Inflammatory macrophage treated with lipopolysaccharide for 4 hours (primary cell): Measurements from ENCODE around the gene KRT15.

Experiments
- DNase-seq: peaks from one replicate; pipeline ENCODE4 v3.0.0-alpha.2; 2020

The KRT15 gene

GRCh38 chr17:41503202-41503601, 15.5 kb downstream of the KRT15 start:
- no peak for DNase-seq

- peak; percentile 36 for DNase-seq
Observed at GRCh38 chr17:41500131-41500911, 18.4 kb downstream of the KRT15 start.

GRCh38 chr17:41499714-41500113, 19.0 kb downstream of the KRT15 start:
- DNase-seq, result no peak

GRCh38 chr17:41498276-41498675, 20.4 kb downstream of the KRT15 start:
- peak; percentile 85 for DNase-seq

GRCh38 chr17:41496803-41497484, 21.7 kb downstream of the KRT15 start:
- peak; percentile 89 for DNase-seq

GRCh38 chr17:41494524-41494923, 24.2 kb downstream of the KRT15 start:
- no peak for DNase-seq

GRCh38 chr17:41492771-41493170, 25.9 kb downstream of the KRT15 start:
- peak; percentile 44 for DNase-seq

GRCh38 chr17:41492351-41492750, 26.3 kb downstream of the KRT15 start:
- peak; percentile 93 for DNase-seq

GRCh38 chr17:41491476-41491875, 27.2 kb downstream of the KRT15 start:
- DNase-seq, result no peak

- DNase-seq, result peak; percentile 55
Observed at GRCh38 chr17:41490000-41490990, 28.4 kb downstream of the KRT15 start.

GRCh38 chr17:41489531-41489930, 29.2 kb downstream of the KRT15 start, which contains the start of gene KRT36:
Gene KRT36 (minus strand): TSS chr17:41489910. CDS start chr17:41489864, 46 bp downstream.
- no peak for DNase-seq

- DNase-seq, result peak; percentile 40
Observed at GRCh38 chr17:41486809-41487530, 31.7 kb downstream of the KRT15 start.

- DNase-seq, result no peak
Observed at GRCh38 chr17:41486316-41486715, 32.4 kb downstream of the KRT15 start.

- no peak for DNase-seq
Observed at GRCh38 chr17:41484920-41485904, 33.5 kb downstream of the KRT15 start.

- DNase-seq, result no peak
Observed at GRCh38 chr17:41483991-41484826, 34.5 kb downstream of the KRT15 start.

GRCh38 chr17:41483531-41483930, 35.2 kb downstream of the KRT15 start:
- no peak for DNase-seq

GRCh38 chr17:41481036-41481435, 37.7 kb downstream of the KRT15 start, which contains the start of gene KRT35:
Gene KRT35 (minus strand): TSS chr17:41481151. CDS start chr17:41481097, 54 bp downstream.
- DNase-seq, result no peak

- no peak for DNase-seq
Observed at GRCh38 chr17:41480581-41480980, 38.1 kb downstream of the KRT15 start.

GRCh38 chr17:41480136-41480535, 38.6 kb downstream of the KRT15 start:
- no peak for DNase-seq

GRCh38 chr17:41478237-41478636, 40.5 kb downstream of the KRT15 start:
- no peak for DNase-seq
